RCC 7860 (cell line): Measurements from ENCODE around the gene POU3F2.
A peak's percentile ranks its signal among the peaks of the same experiment; 100 is the strongest.

Experiments used
- DNase-seq: peaks from one replicate; pipeline ENCODE4 v3.0.0-alpha.2; 2015; ENCODE audit warnings: low spot score
- FAIRE-seq: peaks from 2 replicates; lab custom pipeline; 2012; peaks lifted over from hg19 to GRCh38; lab: Jason Lieb, UNC

POU3F2 gene

GRCh38 chr6:98843271-98844243 lies 9.2 kb downstream of the POU3F2 start:
- no peak for FAIRE-seq
- no peak for DNase-seq

DNA sequence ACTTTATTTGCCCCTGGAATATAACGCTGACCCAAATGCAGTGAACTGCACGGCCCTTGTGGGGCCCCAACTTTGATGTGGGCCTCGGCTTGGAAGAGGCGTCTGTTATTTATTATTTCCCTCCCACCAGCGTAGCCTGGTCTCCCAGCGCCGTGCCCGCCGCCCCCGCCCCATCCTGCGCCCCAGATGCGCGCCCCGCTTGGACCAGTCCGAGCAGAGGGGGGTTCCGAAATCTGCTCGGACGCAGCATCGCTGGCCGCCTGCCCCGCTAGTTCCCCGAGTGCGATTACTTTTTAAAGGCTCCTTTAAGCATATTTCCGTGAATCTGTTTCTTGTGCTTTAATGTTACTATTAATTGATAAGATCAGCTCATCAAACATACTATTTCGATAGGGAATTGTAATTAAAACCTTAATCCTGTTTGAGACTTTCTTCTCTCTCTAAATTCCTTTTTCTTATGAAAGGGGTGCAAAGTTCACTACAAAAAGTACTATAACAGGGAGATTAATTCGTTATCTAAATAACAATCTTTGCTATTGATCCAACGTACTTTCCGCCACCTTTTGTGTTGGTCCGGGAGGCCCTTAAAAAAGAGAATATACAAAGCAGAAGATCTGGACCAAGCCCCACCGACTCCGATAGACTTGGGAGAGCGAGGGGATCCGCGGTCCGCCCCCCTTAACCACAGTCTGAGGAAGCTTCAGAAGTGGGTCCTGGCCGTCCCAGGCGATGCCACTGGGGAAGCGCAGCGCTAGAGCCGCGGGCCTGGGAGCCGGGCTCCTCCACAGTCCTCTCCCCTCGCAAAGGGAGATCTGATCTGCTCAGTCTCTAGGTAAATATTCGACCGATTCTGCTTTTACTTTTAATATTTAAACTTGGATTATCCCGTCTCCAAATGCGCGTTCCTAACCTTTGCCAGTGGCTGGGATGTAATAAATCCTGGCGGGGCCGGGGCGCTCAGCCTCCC lies 10.2 kb downstream of the POU3F2 start:
- FAIRE-seq (no peak), DNase-seq (no peak)

DNA sequence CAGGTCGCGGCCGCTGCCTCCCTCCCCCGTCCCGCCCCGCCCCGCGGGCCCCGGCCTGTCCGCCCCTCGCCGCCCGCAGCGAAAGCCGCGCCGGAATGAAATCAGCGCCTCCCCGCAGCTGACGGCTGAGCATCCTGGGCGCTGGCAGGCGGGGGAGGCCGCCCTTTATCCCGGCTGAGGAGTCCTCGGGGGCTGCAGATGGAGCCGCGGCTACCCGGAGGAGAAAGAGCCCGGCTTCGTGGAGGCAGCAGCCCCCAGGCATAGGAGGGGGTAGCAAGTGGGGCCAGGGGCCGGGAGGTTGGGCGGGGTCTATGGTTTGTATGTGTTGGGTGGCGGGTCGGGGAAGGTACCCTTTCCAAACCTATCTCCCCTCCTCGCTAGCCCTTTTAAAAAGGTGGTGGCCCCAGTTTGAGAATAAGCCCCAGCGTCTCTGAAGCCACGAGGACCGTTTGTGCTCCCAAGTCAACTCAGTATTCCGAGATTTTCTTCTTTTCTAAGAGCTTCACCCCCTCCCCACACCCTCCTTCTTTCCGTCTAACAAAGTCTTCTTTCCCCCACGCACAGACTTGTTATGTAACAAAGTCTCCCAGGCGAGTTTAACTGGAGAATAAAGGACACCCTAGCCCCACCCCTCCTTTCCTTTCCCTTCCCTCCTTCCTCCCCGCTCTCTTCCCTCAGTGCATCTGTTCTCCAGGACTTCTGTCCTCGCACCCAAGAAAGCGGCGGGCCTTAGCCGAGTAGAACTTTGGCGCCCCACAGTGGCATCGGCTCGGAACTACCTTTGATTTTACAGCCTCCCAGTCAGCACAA lies 11.0 kb downstream of the POU3F2 start:
- DNase-seq (peak; percentile 41), FAIRE-seq (peak; percentile 12)

DNA sequence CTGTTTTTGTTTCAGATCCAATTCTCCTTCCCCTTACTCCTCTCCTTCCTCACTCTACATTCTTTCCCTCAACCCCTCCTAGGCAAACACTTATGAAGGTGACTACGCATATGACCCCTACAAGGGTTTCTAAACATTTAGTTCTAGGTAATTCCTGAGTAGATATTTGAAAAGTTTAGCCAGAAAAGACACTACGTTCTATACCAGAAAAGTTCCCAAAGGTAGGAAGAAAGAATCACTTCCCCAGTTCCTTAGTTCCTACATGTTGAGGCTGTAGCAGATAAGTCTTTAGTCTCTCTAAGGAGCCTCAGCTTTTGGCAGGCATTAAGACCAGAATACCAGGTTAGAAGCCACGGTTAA lies 11.6 kb downstream of the POU3F2 start:
- FAIRE-seq (no peak), DNase-seq (no peak)

DNA sequence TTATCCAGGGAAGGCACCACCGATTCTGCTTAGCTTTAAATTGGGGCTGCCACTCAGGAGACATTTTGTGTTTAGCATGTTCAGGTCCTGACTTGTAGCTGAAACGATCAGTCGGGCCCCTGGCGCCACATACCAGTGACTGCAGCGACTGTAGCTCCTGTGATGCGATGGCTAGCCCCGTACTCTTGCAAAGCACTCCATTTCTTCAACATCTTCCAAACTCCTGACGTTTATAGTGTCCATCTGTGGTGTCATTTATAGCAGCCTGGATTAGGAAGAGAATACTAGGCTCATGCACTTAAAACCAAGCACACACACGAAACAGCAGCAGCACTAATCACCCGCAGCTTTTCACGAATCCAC lies 13.0 kb downstream of the POU3F2 start:
- no peak for DNase-seq
- no peak for FAIRE-seq

DNA sequence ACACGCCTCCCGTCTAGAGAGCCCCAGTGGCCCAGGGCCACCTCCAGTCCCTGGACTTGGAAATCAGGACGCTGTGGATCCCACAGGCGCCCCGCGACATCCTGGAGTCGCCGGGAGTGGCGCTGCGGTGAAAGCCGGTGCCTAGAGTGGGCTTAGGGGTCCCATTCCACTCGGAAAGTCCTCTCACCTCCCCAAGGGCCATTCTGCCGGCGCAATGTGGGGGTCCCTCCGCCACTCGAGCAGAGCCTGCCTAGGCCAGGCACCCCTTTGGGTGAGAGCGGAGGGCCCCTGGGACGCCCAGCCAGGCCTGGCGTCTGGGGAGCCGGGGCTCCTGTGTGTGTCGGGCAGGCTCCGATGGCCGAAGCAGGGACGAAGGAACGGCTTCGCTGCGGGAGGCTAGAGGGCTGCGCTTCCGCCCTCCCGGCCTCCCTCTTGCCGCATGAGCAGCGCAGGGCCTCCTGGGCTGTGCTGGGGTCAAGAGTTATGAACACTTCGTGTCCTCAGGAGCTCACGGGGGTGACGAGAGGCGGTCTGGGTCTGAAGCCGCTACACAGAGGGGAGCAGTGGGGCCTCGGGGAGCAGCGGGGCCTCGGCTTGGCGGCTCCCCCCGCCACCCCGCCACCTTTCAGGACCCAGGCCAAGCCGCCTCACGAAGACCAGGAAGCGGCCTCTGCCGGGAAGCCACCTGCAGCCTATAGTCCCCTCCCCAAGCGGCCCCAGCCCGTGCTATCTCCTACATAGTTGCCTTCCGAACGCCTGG lies 13.6 kb downstream of the POU3F2 start:
- no peak for FAIRE-seq
- DNase-seq = no peak

DNA sequence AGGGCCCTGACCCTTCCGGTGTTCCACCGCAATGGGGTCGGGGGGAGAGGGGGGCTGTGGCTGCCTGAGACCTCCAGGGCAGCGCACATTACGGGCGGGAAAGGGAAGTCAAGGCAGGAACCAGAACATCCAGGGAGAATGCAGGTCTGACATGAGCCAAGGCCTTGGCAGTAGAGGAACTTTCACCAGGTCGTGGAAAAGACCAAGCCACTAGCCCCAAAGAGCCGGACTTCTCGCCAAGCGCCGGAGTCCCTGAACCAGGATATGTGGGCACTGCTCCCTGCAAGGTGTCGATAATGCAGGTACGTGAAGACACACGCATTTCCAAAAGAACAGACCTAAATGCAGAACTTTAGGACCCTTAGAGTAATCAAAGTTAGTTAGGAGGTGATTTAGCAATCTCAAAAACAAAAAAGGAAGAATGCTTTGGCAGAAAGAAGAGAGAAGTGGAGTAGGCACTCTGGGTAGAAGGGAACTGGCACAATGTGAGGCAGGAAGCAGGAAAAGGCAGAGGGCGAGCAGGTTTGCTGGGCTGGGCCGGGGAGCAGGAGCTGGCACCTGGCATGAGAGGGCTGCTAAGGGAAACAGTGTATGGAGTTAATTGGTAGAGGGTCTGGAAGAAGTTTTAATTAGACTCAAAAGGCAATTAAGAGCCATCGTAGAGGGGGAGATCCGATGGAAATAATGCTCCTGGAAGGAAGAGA lies 14.3 kb downstream of the POU3F2 start:
- DNase-seq (no peak), FAIRE-seq (no peak)

DNA sequence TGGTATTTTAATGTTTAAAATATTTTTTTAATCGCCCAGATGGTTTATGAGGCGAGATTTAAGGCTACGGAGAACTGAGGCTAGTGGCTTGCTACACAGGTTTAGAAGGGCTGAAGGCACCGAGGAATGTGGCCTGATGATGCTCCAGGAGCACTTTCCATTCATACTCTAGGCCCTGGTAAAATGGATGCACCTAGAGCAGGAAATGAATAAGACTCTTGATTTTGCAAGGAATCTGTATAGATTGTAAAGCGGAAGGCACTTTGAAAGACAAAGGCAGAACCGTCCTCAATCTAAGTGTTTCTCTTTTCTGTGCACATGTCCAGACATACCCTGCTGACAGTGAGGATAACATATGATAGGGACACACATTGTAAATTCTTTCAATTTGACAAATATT lies 30.1 kb downstream of the POU3F2 start:
- FAIRE-seq = no peak
- DNase-seq = no peak

GRCh38 chr6:98871057-98871456 lies 36.7 kb downstream of the POU3F2 start:
- FAIRE-seq = no peak
- DNase-seq = no peak

DNA sequence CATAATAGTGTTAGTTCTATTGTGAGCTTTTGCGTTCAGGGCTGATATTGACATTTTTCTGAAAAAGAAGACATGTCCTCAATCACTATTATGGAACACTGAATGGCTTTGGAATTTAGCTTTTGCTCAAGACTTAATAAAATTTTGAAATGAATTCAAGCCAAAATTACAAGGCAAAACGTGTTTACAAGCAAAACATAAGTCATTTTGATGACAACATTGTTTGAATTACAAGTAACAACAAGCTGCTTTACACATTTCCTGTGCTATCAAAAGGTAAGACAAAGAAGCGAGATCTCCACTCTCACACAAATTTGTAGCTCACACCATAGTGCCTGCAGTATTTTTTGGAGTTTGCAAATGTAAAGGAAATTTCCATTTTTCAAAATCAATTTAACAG lies 37.4 kb downstream of the POU3F2 start:
- FAIRE-seq = no peak
- DNase-seq = no peak

DNA sequence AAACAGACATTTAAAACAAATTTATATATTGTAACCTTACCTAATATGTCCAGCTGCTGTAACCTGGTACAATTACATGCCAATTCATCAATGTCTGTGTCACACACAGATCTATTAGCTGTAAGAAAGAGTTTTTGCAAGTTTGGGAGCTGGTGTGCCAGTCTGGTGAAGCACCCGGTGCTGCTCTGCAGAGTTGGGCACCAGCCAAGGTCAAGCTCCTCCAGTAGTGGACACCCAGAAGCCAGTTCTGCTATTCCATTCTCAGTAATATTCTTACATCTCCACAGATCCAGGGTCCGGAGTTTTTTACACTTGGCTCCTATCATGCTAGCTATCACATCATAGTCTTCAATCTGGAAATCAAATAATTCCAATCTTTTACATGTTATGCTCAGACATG lies 41.0 kb downstream of the POU3F2 start:
- DNase-seq = no peak
- no peak for FAIRE-seq

DNA sequence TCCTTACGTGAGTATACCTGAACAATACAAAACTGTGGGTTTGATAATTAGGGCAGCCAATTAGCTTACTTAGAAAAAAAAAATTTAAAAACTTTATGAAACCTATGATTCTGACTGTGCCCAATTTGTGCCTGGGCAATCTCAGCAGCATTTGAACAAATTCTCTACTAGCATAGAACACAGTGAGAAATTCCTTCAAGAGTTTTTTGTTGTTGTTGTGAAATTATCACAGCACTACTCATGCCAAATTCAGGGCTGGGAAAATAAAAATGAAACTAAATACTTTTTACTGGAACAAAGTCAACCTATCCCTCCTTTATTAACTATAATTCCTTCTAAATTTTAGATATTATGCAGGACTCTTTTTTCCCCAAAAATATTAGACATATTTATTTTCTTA lies 42.9 kb downstream of the POU3F2 start:
- no peak for DNase-seq
- FAIRE-seq = no peak

DNA sequence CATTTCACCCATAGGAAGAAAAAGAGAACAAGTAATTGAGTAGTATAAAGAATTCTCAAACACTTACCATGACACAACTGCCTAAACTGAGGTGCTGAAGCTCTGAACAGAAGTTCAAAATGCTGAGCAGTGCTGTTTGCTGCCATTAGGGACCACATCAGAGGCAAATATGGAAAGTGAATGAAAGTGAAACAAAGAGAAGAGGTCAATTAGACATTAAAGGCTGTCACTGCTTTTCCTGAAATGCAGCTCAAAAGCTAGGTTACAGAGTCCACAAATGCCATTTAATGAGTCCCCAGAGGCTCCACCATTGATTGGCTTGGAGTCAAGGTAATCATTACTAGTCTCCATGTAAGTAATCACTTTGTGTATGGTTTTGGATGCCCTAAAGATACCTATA lies 46.1 kb downstream of the POU3F2 start:
- FAIRE-seq (no peak), DNase-seq (no peak)

- FAIRE-seq (no peak), DNase-seq (no peak)
These were observed 51.0 kb downstream of the POU3F2 start for GRCh38 chr6:98885330-98885729.

GRCh38 chr6:98887650-98888049 lies 53.3 kb downstream of the POU3F2 start:
- DNase-seq (no peak), FAIRE-seq (no peak)
